Effector CD4-positive, alpha-beta T cell (primary cell): ENCODE data around the gene RIC8B.
"Not testable (repeated sequence)": the region's sequence is repeated elsewhere in the genome, so short reads cannot be mapped to it uniquely, and the experiment has no call there.

Experiments
- DNase-seq: peaks from one replicate; pipeline ENCODE4 v3.0.0-alpha.2; 2020
- total RNA-seq: gene quantifications from one replicate; lab custom pipeline; 2026; lab: John Stamatoyannopoulos, UW

The RIC8B gene, protein sequence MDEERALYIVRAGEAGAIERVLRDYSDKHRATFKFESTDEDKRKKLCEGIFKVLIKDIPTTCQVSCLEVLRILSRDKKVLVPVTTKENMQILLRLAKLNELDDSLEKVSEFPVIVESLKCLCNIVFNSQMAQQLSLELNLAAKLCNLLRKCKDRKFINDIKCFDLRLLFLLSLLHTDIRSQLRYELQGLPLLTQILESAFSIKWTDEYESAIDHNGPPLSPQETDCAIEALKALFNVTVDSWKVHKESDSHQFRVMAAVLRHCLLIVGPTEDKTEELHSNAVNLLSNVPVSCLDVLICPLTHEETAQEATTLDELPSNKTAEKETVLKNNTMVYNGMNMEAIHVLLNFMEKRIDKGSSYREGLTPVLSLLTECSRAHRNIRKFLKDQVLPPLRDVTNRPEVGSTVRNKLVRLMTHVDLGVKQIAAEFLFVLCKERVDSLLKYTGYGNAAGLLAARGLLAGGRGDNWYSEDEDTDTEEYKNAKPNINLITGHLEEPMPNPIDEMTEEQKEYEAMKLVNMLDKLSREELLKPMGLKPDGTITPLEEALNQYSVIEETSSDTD
- total RNA-seq = 23.8 reads per million, percentile 51 among the genes with 10 or more reads in this experiment

DNA sequence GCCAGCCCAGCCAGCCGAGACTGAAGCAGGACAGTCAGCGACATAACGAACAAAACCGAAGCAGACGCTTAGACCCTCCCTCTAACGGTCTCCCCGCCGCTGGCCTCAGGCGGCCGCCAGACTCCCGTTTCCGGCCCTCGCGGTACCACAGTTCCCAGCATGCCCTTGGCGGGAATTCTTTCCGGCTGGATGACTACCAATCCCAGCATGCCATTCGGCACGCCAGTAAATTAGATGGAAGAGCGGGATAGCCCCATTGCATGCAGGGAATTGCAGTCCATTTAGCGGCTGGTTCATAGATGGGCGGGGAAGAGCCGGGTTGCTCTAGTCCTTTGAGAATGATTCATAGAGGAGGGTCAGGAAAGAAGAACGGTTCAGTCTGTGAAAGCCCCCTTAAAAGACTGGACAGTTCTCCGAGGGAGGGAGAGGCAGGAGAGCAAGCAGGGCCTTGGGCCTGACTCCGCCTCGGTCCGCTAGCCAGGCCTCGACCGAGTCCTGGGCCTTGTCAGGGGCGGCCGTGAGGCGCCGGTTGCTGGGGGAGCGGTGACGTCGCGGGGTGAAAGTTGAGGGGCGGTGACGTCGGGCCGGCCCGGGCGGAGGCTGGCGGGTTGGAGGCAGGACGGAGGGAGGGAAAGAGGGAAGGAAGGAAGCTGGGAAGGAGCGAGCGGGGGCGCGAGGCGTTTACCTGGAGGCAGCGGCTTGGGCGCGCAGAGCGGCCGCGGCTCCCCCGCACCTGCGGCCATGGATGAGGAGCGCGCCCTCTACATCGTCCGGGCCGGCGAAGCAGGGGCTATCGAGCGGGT, at the start of gene RIC8B:
TSS of gene RIC8B (plus strand) at position 678 of the 803 bp plus-strand sequence. CDS start at position 742, 64 bp downstream.
- DNase-seq = peak; percentile 57

DNA sequence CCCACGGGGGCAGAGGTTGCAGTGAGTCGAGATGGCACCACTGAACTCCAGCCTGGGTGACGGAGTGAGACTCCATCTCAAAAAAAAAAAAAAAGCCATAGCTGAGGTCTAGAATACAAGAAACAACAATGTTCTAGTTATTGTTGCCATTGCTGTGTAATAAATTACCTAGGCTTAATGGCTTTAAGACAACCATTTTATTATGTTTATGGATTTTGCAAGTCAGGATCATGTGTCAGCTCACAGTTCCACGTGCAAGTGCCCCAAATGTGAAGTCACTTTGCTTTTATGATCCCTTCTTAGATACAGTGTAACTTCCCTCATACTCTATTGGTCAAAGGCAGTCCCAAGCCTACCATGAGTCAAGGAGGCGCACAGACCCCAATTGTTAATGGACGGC, 49.5 kb upstream of the RIC8B start:
- no peak for DNase-seq

DNA sequence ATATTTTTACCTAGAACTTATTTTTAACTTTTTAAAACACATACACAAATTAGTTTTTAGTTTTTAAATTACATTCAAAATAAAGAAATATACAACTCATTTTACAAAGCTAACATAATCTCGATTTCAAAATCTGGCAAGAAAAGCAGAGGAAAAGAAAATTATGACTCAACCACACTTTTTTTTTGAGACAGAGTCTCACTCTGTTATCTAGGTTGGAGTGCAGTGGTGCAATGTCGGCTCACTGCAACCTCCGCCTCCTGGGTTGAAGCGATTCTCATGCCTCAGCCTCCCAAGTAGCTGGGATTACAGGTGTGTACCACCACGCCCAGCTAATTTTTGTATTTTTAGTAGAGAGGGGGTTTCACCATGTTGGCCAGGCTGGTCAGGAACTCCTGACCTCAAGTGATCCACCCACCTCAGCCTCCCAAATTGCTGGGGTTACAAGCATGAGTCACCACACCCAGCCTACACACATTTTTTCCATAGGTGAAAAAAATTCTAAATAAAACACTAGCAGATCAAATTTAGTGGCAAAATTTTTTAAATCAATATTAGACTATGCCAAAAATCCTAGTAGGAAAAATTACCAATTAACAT, 47.8 kb upstream of the RIC8B start:
- not testable (repeated sequence) for DNase-seq

DNA sequence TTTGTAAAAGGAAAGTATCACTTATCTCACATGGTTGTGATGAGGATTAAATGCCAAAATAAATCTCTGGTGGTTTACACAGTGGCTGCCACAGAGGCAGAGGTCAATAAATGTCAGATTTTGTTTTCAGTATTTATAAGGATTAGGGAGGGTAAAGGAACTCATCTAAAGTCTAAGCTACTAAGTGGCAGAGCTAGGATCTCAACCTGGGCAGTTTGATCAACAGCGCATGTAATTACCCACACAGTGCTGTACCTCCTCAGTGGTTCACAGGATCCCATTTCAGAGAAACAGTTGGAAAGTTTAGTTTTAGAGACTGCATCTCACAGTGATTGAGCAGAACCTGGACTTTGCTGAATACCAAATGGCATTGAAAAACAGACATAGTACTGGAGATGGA, 44.9 kb upstream of the RIC8B start:
- DNase-seq = no peak

DNA sequence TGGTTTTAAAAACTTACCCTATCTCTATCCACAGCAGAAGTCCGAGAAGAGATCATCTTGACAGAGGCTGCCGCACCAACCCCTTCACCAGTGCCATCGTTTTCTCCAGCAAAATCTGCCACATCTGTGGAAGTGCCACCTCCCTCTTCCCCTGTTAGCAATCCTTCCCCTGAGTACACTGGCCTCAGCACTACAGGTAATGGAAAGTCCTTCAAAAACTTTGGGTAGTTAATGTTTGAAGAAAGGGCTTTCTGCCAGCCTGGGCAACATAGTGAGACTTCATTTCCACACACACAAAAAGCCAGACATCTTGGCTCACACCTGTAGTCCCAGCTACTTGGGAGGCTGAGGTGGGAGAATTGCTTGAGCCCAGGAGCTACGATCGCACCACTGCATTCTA, 41.6 kb upstream of the RIC8B start:
- no peak for DNase-seq

DNA sequence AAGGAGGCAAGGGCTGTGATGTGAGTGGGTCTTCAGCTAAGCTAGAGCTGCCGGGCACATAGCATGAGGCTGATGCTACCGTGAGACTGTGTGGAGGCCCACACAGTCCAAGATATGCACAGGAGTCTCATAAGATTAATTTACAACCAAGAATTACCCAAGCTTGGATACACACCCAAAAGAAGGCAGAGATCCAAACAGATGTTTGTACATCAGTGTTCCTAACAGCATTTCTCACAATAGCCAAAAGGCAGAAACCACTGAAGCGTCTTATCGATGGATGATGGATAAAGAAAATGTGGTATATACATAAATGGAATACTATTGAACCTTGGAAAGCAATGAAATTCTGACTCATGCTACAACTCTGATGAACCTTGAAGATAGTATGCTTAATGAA, 40.8 kb upstream of the RIC8B start:
- no peak for DNase-seq

DNA sequence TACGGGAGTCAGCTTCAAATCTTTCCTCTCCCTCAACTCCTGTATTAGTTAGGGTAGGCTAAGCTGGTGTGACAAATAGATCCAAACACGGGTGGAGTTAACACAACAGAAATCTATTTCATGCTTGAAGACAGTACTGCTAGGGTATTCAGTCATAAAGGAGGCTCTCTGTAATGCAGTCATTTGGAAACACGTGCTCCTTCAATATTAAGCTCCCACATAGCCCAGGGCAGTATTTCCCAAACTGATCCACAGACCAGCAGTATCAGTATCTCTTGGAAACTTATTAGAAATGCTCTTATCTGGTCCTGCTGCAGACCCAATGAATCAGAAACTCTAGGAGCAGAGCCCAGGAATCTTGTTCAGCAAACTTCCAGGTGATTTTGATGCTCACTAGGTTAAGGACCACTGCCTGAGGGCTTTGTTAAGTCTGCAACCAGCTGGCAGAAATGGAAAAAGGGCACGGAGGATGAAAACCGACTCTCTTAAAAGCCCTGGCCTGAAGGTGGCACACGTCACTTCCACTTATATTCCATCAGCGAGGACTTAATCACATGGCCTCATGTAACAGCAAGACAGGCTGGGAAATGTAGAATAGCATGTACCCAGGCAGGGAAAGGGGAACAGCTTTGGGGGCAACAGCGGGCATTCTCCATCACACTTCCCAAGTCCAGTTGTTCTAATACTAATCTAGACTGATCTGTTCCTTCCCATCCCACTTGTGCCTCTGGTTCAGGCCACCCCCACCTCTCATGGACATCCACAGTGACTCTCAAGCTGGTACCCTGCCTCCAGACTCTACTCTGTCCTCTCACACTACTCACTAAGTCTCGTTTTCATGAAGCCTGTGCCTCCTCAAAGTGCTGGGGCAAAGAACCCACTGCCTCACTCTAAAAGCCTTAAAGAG, 38.2 kb upstream of the RIC8B start:
- DNase-seq = no peak

DNA sequence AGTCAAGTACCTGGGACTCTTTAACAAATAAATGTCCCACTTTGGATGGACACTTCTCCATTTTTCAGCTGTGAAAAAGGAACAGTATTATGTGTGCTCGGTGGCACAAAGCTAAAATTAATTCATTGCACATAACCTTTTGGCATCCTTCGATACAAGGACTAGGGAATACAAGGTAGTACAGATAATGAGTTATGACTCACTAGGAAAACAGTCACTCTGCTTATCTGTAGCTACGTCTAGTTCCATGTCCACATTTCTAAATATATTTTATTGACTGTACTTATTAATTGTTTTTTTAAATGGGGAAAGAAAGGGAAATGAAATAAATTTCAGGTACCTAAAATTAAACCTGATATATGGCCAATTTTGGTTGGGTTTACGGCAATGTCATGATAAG, 35.2 kb upstream of the RIC8B start:
- DNase-seq = no peak

DNA sequence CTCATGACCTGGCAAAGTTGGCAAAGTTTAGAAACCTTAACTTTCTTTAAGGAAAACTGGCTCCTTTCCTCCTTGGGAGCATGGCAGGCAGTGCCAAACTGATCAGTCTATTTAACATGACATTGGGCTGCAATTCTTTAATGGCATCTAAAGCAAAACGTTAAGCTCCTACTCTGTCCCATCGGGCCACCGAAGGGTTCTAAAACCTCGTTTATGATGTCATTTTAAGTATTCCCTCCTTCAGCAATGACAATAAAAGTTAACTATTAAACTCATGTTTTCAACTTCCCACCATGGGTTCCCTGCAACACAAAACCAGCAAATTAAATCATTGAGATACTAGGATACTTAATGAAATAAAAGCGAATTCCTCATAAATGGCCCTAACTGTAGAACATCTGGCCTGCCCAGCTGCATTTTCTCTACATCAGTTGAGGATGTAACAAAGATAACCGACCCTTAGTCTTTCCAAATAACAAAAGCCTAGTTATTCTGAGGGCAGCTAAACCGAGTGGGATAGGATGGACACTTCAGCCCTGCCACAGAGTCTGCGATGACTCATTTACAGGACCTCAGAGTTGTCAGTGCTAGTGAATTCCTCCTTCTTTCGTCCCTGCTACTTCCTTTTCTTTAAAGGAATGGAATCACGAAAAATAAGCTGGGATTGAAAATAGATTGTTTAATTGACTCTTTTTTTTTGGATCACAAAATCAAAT, 34.5 kb upstream of the RIC8B start:
- DNase-seq = no peak

DNA sequence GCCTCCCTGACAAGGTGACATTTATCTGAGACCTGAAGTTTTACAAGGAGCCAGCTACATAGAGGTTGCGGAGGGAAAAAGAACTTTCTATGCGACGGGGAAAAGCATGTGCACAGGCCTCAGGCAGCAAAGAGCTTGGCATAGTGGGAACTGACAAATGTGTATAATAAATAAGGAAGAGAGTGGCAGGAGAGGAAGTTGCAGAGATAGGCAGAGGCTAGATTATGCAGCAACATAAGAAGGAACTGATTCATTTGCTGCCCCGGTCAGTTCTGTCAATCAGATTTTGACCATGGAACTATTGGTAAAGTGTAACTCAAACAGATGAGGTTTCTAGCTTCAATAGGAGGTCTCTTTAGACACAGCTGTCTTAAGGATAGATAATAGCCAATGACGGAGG, 33.7 kb upstream of the RIC8B start:
- DNase-seq = no peak

DNA sequence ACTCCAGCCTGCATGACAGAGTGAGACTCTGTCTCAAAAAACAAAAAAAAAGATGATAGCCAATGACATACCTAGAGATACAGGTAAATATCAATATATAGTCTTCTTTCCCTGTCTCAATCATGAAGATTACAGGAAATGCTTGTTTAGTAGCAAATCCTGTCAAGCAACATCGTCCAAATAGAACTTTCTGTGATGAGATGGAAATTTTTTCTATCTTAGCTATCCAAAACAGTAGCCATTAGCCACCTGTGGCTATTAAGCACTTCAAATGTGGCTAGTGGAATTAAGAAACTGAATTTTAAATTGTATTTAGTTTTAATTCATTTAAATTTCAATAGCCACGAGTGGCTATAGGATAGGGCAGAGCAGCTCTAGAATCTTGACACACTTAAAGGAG, 33.2 kb upstream of the RIC8B start:
- no peak for DNase-seq

DNA sequence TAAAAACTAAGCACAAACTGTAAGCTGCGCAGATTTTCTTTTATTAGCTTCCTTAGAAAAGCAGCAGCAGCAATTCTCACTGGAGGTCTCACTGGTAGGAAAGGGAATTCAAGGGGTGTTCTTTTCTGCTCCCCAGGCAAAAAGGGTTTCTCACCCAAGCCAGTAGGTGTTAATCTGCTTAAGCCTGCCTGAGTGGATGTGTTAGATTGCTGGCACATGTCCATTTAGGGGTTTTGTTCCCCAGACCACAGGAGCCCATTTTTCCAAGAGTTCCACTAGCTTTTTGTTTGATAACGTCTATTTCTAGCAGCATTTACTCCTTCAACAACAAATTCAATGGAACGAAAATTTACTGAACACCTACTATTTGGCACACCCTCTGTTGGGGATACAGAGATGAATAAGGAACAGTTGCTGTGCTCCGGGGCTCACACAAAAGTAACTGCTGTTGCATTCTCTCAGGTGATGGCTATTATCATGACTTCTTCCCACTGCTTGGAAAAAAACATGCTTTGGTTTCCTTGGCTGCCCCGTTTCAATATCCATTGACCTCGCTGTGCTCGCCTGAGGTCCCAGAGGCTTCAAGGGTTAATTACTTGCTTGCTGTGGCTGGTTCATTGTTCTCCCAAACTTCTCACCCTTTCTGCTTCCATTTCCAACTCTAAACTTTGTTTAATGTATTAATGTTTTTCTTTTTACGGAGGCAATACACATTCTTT, 31.1 kb upstream of the RIC8B start:
- DNase-seq = no peak

DNA sequence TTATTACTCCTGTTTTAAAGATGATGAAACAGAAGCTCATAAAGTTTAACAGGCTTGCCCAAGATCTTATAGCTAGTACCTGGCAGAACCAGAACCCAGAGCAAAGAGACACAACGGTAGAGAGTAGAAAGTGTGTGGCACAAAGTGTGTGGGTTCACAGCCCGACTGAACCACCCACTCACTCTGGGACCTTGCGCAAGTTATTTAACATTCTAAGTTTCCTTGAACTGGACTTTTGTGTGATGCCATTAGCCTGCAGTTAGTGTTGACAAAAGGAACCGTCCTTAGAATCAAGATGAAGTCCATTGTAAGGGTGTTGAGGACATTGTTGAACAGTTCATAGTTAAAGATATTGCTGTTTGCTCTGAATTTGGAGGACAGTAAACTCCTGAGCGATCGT, 29.9 kb upstream of the RIC8B start:
- DNase-seq = no peak

DNA sequence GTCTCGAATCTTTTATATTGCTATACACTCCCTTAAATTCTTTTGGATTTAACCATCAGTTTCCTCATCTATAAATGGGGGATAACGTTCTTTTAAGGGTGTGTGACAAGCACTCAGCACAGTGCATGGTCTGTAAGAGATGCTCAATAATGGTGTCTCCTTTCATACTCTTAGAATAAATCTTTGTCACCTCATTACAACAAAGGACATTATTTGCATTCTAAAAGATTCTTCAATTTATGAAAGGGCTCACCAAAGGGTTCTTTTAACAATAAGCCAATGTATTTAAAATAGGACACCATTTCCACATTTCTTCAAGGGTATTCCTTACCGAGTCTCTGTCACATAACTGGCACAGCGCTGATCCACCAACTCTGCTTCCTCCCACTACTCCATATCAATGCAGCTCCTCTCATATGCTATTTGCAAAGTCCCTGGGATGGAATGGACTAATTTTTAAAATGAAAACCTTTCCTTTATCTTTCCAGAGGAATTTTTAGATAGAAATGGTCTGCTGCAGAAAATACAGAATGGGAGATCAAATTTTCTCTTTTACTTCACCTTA, 29.2 kb upstream of the RIC8B start:
- DNase-seq = no peak

DNA sequence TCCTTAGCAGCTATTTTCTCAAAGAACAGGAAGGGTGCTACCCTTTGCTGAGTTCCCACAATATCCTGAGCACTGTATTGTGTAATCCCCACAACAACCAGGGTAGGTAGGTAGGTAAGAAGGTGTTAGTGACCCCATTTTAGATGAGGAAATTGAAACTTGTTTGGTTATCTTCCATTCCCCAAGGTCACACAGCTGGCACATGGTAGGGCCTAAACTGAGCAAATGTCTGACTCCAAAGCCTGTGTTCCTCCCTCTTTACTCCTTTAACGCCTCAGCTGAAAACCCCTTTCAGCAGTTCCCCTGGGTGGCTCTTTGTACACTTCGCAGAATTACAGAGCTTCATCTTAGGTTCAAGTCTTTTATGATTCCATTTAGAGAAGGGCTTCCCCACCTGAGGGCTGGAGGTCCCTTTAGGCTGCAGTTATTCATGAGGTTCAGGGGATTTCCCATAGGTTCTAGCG, 26.5 kb upstream of the RIC8B start:
- no peak for DNase-seq

DNA sequence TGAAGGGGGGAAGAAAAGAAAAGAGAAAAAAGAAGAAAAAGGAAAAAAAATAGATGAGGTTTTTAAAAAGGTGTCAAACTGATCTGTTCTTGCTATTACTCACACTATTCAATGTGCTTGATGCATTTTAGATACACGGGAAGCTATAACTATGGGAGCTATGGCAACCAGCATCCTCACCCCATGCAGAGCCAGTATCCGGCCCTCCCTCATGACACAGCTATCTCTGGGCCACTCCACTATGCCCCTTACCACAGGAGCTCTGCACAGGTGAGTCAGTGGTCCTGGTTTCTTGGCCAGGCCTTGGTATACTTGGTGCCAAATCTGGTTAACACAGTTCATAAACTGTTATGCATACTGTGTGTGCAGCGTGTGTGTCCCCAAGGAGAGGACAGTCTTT, 24.0 kb upstream of the RIC8B start:
- no peak for DNase-seq

DNA sequence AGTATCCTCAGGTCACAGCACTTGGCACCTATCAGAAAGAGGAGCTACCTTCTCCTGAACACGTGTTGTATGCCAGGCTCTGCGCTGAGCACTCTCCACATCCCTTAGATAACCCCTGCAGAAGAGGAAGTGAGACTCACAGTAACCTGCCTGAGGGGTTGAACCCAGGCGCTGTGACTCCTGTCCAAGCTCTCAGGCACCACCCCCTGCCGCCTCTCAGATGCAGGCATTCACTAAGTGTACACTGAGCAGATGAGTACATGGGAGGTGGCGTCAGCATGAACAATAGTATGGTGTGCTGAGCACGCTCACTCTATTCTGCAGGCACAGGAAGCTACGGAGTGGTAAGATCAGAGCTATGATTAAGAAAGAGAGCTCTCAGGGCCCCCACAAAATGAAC, 21.0 kb upstream of the RIC8B start:
- peak; percentile 24 for DNase-seq

DNA sequence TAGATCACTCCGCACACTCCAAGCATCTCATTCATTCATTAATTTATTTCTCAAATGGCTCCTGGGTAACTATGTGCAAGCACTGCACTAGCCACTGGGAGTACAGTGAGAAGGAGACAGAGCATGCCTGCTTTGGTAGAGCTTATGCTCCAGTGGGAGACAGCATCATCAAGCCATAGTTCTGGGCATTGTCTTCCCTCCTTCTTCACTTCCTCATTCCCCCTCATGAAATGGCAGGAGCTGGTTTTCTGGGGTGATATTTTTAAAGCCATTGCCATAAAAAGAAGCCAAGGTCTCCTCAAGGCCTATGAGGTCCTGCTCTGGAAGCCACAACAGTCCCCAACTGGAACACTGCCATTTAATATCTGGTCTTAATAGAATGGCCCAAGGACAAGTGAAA, 20.2 kb upstream of the RIC8B start:
- DNase-seq = no peak

DNA sequence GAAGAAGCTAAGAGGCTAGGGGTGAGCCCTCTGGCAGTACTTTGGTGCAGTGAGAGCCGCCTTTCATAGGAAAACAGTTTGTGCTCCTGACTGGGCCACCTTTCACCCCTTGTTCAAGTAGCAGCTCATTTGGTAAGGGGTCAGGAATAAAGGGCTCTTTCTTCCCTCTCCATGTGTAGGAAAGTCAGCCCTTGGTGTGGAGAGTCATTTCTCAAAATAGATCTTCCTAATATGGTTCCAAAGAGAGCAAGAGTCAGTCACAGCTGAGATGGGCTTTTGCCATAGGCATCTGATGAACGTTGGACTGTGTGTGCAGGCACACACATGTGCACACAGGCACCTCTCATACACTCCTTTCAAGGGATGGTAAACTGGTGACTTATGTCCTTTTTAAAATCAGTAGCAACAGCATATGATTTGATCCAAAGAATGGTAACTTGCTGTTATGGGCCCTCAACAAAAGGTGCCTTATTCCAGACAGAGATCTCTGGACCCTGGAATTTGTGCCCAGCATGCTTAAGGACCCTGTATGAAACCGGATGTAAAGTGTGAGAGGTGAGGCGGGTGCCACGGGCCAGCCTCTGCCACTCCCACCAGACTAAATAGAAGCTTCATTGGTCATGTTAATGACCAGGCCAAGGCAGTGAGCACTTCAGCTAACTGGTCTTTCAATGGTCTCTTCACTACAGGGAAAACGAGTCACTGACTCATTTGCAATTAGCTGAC, 16.7 kb upstream of the RIC8B start:
- no peak for DNase-seq
